ENCODE data around the gene DLG2. TPM values are rescaled to one million over a fixed set of nuclear protein-coding genes. Genes with fewer than 3 reads are reported as not detected.

DLG2 gene
- total and polyA plus RNA-seq, 2 of the 4 experiments (the other 2 are of a cell fraction) = 0.31 to 0.36 TPM

DNA sequence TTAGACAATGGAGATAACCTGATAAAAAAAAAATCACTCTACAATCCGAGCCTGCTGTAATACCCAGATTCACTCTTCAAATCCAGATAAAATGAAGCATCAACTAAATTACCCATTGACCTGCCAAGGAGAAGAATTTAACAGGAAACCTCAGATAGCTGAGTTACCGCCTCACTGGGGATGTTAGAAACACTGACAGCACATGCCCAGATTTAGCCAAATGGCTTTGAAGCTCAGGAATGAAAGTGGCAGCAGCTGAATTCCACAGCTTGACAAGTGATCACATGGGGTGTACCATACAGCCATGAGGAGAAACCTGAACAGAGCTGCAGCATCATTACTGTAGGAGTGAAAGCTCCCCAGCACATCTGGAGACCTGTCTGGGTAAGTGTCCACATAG is 807.6 kb downstream of the DLG2 start:
- intact Hi-C loops (cut with micrococcal nuclease) = no loop called here
- H2AFZ ChIP-seq (replicated peaks; ENCODE audit: low read length, poor library complexity) = no peak overlapping the region
- ATAC-seq (ENCODE audit: low read depth) (no peak), DNase-seq (no peak)
- no peaks in the 10 kb centered on the region for H4K20me1 ChIP-seq (ENCODE audit: insufficient read depth, low read length)
- CTCF ChIA-PET = interaction anchor here (0.5 kb wide), 1 partner anchor 456 kb away, joined by 3 read pairs; no protein-coding TSS in a partner anchor
- no peak overlapping the region for H2BK5ac ChIP-seq (ENCODE audit: low read depth, low read length, poor library complexity, severe bottlenecking)
- H4K5ac ChIP-seq (ENCODE audit: low read depth, low read length) = no peak overlapping the region
- no peak overlapping the region for H3K9ac ChIP-seq (ENCODE audit: low read depth, low read length)
- no peak overlapping the region for H3K27ac ChIP-seq (ENCODE audit: insufficient read depth, low read length)
- in situ Hi-C loops (cut with MboI; ENCODE audit: low sequenced_read_pairs) = no loop called here
- no peaks in the 10 kb centered on the region for H3K9me1 ChIP-seq (ENCODE audit: insufficient read depth, low read length)
- no peaks in the 10 kb centered on the region for H3K27me3 ChIP-seq (ENCODE audit: control insufficient read depth, insufficient read depth, low read length)
- no peaks in the 10 kb centered on the region for H3K4me1 ChIP-seq (ENCODE audit: control insufficient read depth, insufficient read depth, low read length)
- no peak overlapping the region for H2AK5ac ChIP-seq (ENCODE audit: low read depth, low read length)
- H3K79me1 ChIP-seq (ENCODE audit: low read depth in 1 of 2, low read length in 2 of 2) = no peaks in the 10 kb centered on the region
- dilution Hi-C loops (cut with HindIII; ENCODE audit: low sequenced_read_pairs, unreplicated experiment) = no loop called here
- WGBS, 2 experiments (ENCODE audit: extremely low coverage in 2 of 2, insufficient read length in 1 of 2) = 67% methylated on average over 1 of the region's 2 CpGs; no CpG with 5 or more reads in 1 of the 2 experiments
- H4K8ac ChIP-seq (ENCODE audit: low read depth in 2 of 2, low read length in 2 of 2) = no peak overlapping the region
- H3K4me3 ChIP-seq (ENCODE audit: insufficient read depth, low read depth, low read length) = no peak overlapping the region
- H3K56ac ChIP-seq (ENCODE audit: extremely low read depth, insufficient read depth, low read length) = no peak overlapping the region
- H3K18ac ChIP-seq (ENCODE audit: low read depth, low read length) = no peak overlapping the region
- TF ChIP-seq BHLHE40 (IDR thresholded peaks at IDR 0.05; ENCODE audit: low read depth, low read length) (no peak), MAFK (IDR thresholded peaks at IDR 0.05; ENCODE audit: low read depth, low read length) (no peak), NFE2L2 (IDR thresholded peaks at IDR 0.05; ENCODE audit: low read depth, low read length) (no peak), RCOR1 (IDR thresholded peaks at IDR 0.05; ENCODE audit: insufficient replicate concordance, low read length) (no peak), SMC3 (IDR thresholded peaks at IDR 0.05; ENCODE audit: low read depth, low read length) (no peak), RAD21 (IDR thresholded peaks at IDR 0.05; ENCODE audit: low read length) (no peak)
- TF ChIP-seq, protein P1, sequence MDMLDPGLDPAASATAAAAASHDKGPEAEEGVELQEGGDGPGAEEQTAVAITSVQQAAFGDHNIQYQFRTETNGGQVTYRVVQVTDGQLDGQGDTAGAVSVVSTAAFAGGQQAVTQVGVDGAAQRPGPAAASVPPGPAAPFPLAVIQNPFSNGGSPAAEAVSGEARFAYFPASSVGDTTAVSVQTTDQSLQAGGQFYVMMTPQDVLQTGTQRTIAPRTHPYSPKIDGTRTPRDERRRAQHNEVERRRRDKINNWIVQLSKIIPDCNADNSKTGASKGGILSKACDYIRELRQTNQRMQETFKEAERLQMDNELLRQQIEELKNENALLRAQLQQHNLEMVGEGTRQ (IDR thresholded peaks at IDR 0.05; ENCODE audit: low read depth, low read length) = no peak
- POLR2A ChIA-PET (ENCODE audit: unreplicated experiment) = no interaction called here
- H3K9me3 ChIP-seq (ENCODE audit: control insufficient read depth, insufficient read depth, low read length) = no peaks in the 10 kb centered on the region
- H4K91ac ChIP-seq (ENCODE audit: insufficient read depth, low read depth, low read length) = no peak overlapping the region
- no peaks in the 10 kb centered on the region for H3K36me3 ChIP-seq (ENCODE audit: control insufficient read depth, insufficient read depth, low read length)
- H3K4me2 ChIP-seq (ENCODE audit: low read depth, low read length) = no peak overlapping the region
- H2BK20ac ChIP-seq (ENCODE audit: low read depth, low read length) = no peak overlapping the region
- no peak overlapping the region for H2BK120ac ChIP-seq (ENCODE audit: low read depth, low read length)
- H2AK9ac ChIP-seq (replicated peaks; ENCODE audit: low read depth, low read length, poor library complexity) = no peak overlapping the region
- H3K14ac ChIP-seq (replicated peaks; ENCODE audit: low read depth, low read length) = no peak overlapping the region
- no TSS peak for BruUV-seq (replicated peaks)
- no peak overlapping the region for H3K23ac ChIP-seq (ENCODE audit: low read depth, low read length)
- no peak overlapping the region for H2BK15ac ChIP-seq (ENCODE audit: low read depth, low read length)
- no peak overlapping the region for H3K4ac ChIP-seq (ENCODE audit: low read depth, low read length)

All from IMR-90 (cell line).